ENCODE measurements around the gene TTLL11. TPM values are rescaled to one million over a fixed set of nuclear protein-coding genes. Genes with fewer than 3 reads are reported as not detected.

Gene TTLL11
- total RNA-seq, 4 donors from 2014 or later = 12.3 to 20.5 (median 15.3) TPM

GRCh38 chr9:122138560-122139268 lies 45.6 kb upstream of the TTLL11 start:
- H3K27me3 ChIP-seq = no peaks in the 10 kb centered on the region
- ATAC-seq (no peak), DNase-seq (no peak)
- no peak overlapping the region for H3K27ac ChIP-seq
- peaks cover 0 to 13% of the 10 kb centered on the region in 2 donors for H3K36me3 ChIP-seq
- intact Hi-C loops (cut with DNase I; ENCODE audit: low total_unique reads) (no loop called here), in situ Hi-C loops (cut with MboI; ENCODE audit: low sequenced_read_pairs in 4 of 4) (loop anchor here in 1 of 4 donors (25.0 kb wide), 1 partner anchor 674 kb away; the partner anchor contains the start of gene OR1K1)
- no peak overlapping the region for H3K4me3 ChIP-seq
- TF ChIP-seq POLR2A (IDR thresholded peaks at IDR 0.05) (no peak), CTCF (IDR thresholded peaks at IDR 0.05 in 4 of 5, conservative IDR thresholded peaks at IDR 0.05 in 1 of 5) (no peak)
- H3K9me3 ChIP-seq = no peaks in the 10 kb centered on the region
- peaks cover 17 to 25% of the 10 kb centered on the region in 2 donors for H3K4me1 ChIP-seq

- DNase-seq (no peak), ATAC-seq (no peak)
- H3K27me3 ChIP-seq = no peaks in the 10 kb centered on the region
- H3K4me3 ChIP-seq = no peak overlapping the region
- no peaks in the 10 kb centered on the region for H3K36me3 ChIP-seq
- TF ChIP-seq POLR2A (IDR thresholded peaks at IDR 0.05) = no peak
- in situ Hi-C loops (cut with MboI; ENCODE audit: low sequenced_read_pairs in 4 of 4) (loop anchor here in 1 of 4 donors (25.0 kb wide), 1 partner anchor 677 kb away; the partner anchor contains the start of gene OR1K1), intact Hi-C loops (cut with DNase I; ENCODE audit: low total_unique reads) (no loop called here)
- no peak overlapping the region for H3K27ac ChIP-seq
- H3K9me3 ChIP-seq = no peaks in the 10 kb centered on the region
- H3K4me1 ChIP-seq = peaks cover 5 to 14% of the 10 kb centered on the region in 2 donors
Observed at GRCh38 chr9:122135529-122135859, 42.4 kb upstream of the TTLL11 start.

GRCh38 chr9:122134822-122135528 lies 41.9 kb upstream of the TTLL11 start:
- no peak for TF ChIP-seq POLR2A (IDR thresholded peaks at IDR 0.05)
- no peak for TF ChIP-seq CTCF (IDR thresholded peaks at IDR 0.05 in 4 of 5, conservative IDR thresholded peaks at IDR 0.05 in 1 of 5)
- in situ Hi-C loops (cut with MboI; ENCODE audit: low sequenced_read_pairs in 4 of 4) (loop anchor here in 1 of 4 donors (25.0 kb wide), 1 partner anchor 677 kb away; the partner anchor contains the start of gene OR1K1), intact Hi-C loops (cut with DNase I; ENCODE audit: low total_unique reads) (no loop called here)
- Histone ChIP-seq H3K27ac (no peak overlapping the region), H3K4me1 (peaks cover 5 to 10% of the 10 kb centered on the region in 2 donors), H3K27me3 (no peaks in the 10 kb centered on the region), H3K36me3 (no peaks in the 10 kb centered on the region), H3K9me3 (no peaks in the 10 kb centered on the region), H3K4me3 (no peak overlapping the region)
- DNase-seq (no peak), ATAC-seq (no peak)

- H3K4me3 ChIP-seq = no peak overlapping the region
- H3K27ac ChIP-seq = peak overlapping the region in 3 of 4 donors; percentile 43 to 57 (median 51)
- H3K27me3 ChIP-seq = no peaks in the 10 kb centered on the region
- H3K4me1 ChIP-seq = peaks cover 5 to 10% of the 10 kb centered on the region in 2 donors
- no peak for DNase-seq
- TF ChIP-seq CTCF (IDR thresholded peaks at IDR 0.05 in 4 of 5, conservative IDR thresholded peaks at IDR 0.05 in 1 of 5) (no peak), POLR2A (IDR thresholded peaks at IDR 0.05) (no peak)
- ATAC-seq = no peak
- H3K36me3 ChIP-seq = no peaks in the 10 kb centered on the region
- H3K9me3 ChIP-seq = no peaks in the 10 kb centered on the region
- in situ Hi-C loops (cut with MboI; ENCODE audit: low sequenced_read_pairs in 4 of 4) = loop anchor here in 1 of 4 donors (25.0 kb wide), 1 partner anchor 678 kb away; the partner anchor contains the start of gene OR1K1
- intact Hi-C loops (cut with DNase I; ENCODE audit: low total_unique reads) = no loop called here
Observed at GRCh38 chr9:122133984-122134535, 41.0 kb upstream of the TTLL11 start.
